Measurements from ENCODE around the gene ASIP. TPM values are rescaled to one million over a fixed set of nuclear protein-coding genes. Genes with fewer than 3 reads are reported as not detected.
A peak's percentile ranks its signal among the peaks of the same experiment; 100 is the strongest.
"Not testable (repeated sequence)": the region's sequence is repeated elsewhere in the genome, so short reads cannot be mapped to it uniquely, and the experiment has no call there.

Gene ASIP
- total and polyA plus RNA-seq, 2 donors (not counting 1 experiment from before 2014, with no cell fraction given), result not detected

GRCh38 chr20:34249291-34249690, 8.1 kb downstream of the ASIP start:
- Histone ChIP-seq H3K9ac (ENCODE audit: insufficient read depth, low read length) (no peak overlapping the region), H3K36me3 (ENCODE audit: control insufficient read depth, insufficient read depth, low read length) (no peaks in the 10 kb centered on the region), H3K4me3 (replicated peaks in 1 of 4; ENCODE audit: control extremely low read depth in 1 of 4, insufficient read depth in 1 of 4, low read depth in 3 of 4, low read length in 4 of 4) (no peak overlapping the region), H3K27me3 (ENCODE audit: control insufficient read depth, insufficient read depth, low read length) (no peaks in the 10 kb centered on the region), H2AFZ (ENCODE audit: low read length) (no peak overlapping the region), H3K4me2 (ENCODE audit: extremely low read depth, insufficient read depth, low read length) (no peak overlapping the region), H4K20me1 (ENCODE audit: control insufficient read depth, extremely low read depth, insufficient read depth, low read length) (no peaks in the 10 kb centered on the region), H3K27ac (ENCODE audit: insufficient read depth, low read length) (no peak overlapping the region), H3K9me3 (ENCODE audit: control insufficient read depth, insufficient read depth, low read depth, low read length) (no peaks in the 10 kb centered on the region), H3K79me2 (ENCODE audit: control insufficient read depth, insufficient read depth, low read length) (no peaks in the 10 kb centered on the region), H3K4me1 (ENCODE audit: control insufficient read depth, extremely low read depth, insufficient read depth, low read length) (no peaks in the 10 kb centered on the region)
- DNase-seq (ENCODE audit: low read depth in 2 of 2), result peak; percentile 47 to 75
- no peak for TF ChIP-seq EZH2 (IDR thresholded peaks at IDR 0.05; ENCODE audit: low read length, missing control alignments)
- TF ChIP-seq, protein P1, sequence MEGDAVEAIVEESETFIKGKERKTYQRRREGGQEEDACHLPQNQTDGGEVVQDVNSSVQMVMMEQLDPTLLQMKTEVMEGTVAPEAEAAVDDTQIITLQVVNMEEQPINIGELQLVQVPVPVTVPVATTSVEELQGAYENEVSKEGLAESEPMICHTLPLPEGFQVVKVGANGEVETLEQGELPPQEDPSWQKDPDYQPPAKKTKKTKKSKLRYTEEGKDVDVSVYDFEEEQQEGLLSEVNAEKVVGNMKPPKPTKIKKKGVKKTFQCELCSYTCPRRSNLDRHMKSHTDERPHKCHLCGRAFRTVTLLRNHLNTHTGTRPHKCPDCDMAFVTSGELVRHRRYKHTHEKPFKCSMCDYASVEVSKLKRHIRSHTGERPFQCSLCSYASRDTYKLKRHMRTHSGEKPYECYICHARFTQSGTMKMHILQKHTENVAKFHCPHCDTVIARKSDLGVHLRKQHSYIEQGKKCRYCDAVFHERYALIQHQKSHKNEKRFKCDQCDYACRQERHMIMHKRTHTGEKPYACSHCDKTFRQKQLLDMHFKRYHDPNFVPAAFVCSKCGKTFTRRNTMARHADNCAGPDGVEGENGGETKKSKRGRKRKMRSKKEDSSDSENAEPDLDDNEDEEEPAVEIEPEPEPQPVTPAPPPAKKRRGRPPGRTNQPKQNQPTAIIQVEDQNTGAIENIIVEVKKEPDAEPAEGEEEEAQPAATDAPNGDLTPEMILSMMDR (conservative IDR thresholded peaks at IDR 0.05 in 1 of 2, IDR thresholded peaks at IDR 0.05 in 1 of 2; ENCODE audit: low read depth in 1 of 2, low read length in 2 of 2), result no peak

GRCh38 chr20:34250005-34250404, 8.8 kb downstream of the ASIP start:
- no peaks in the 10 kb centered on the region for H3K4me1 ChIP-seq (ENCODE audit: control insufficient read depth, extremely low read depth, insufficient read depth, low read length)
- H3K9me3 ChIP-seq (ENCODE audit: control insufficient read depth, insufficient read depth, low read depth, low read length), result no peaks in the 10 kb centered on the region
- H3K4me3 ChIP-seq (replicated peaks in 1 of 4; ENCODE audit: control extremely low read depth in 1 of 4, insufficient read depth in 1 of 4, low read depth in 3 of 4, low read length in 4 of 4), result no peak overlapping the region
- no peak for DNase-seq (ENCODE audit: low read depth in 2 of 2)
- no peak overlapping the region for H3K9ac ChIP-seq (ENCODE audit: insufficient read depth, low read length)
- no peak overlapping the region for H3K4me2 ChIP-seq (ENCODE audit: extremely low read depth, insufficient read depth, low read length)
- TF ChIP-seq, protein P1 (conservative IDR thresholded peaks at IDR 0.05 in 1 of 2, IDR thresholded peaks at IDR 0.05 in 1 of 2; ENCODE audit: low read depth in 1 of 2, low read length in 2 of 2), result no peak
- no peak for TF ChIP-seq EZH2 (IDR thresholded peaks at IDR 0.05; ENCODE audit: low read length, missing control alignments)
- H4K20me1 ChIP-seq (ENCODE audit: control insufficient read depth, extremely low read depth, insufficient read depth, low read length), result no peaks in the 10 kb centered on the region
- no peaks in the 10 kb centered on the region for H3K27me3 ChIP-seq (ENCODE audit: control insufficient read depth, insufficient read depth, low read length)
- H2AFZ ChIP-seq (ENCODE audit: low read length), result no peak overlapping the region
- no peaks in the 10 kb centered on the region for H3K36me3 ChIP-seq (ENCODE audit: control insufficient read depth, insufficient read depth, low read length)
- H3K27ac ChIP-seq (ENCODE audit: insufficient read depth, low read length), result no peak overlapping the region
- no peaks in the 10 kb centered on the region for H3K79me2 ChIP-seq (ENCODE audit: control insufficient read depth, insufficient read depth, low read length)

DNA sequence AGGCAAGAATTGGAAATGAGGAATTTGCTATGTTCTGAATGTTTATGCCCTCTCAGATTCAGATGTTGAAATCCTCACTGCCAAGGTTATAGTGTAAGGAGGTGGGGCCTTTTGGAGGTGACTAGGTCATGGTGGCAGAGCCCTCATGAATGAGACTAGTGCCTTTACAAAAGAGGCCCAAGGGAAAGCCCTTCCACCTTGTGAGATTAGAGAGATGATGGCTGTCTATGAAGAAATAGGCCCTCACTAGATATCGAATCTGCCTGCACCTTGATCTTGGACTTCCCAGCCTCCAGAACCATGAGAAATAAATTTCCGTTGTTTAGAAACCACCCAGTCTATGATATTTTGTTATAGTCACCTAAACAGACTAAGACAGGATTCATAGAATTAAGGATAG, 10.4 kb downstream of the ASIP start:
- H3K27ac ChIP-seq (ENCODE audit: insufficient read depth, low read length), result no peak overlapping the region
- H3K9me3 ChIP-seq (ENCODE audit: control insufficient read depth, insufficient read depth, low read depth, low read length), result no peaks in the 10 kb centered on the region
- H3K4me1 ChIP-seq (ENCODE audit: control insufficient read depth, extremely low read depth, insufficient read depth, low read length), result no peaks in the 10 kb centered on the region
- no peaks in the 10 kb centered on the region for H4K20me1 ChIP-seq (ENCODE audit: control insufficient read depth, extremely low read depth, insufficient read depth, low read length)
- no peak overlapping the region for H3K4me3 ChIP-seq (replicated peaks in 1 of 4; ENCODE audit: control extremely low read depth in 1 of 4, insufficient read depth in 1 of 4, low read depth in 3 of 4, low read length in 4 of 4)
- no peaks in the 10 kb centered on the region for H3K27me3 ChIP-seq (ENCODE audit: control insufficient read depth, insufficient read depth, low read length)
- no peak overlapping the region for H3K4me2 ChIP-seq (ENCODE audit: extremely low read depth, insufficient read depth, low read length)
- DNase-seq (ENCODE audit: low read depth in 2 of 2), result no peak
- no peak overlapping the region for H2AFZ ChIP-seq (ENCODE audit: low read length)
- no peaks in the 10 kb centered on the region for H3K79me2 ChIP-seq (ENCODE audit: control insufficient read depth, insufficient read depth, low read length)
- TF ChIP-seq EZH2 (IDR thresholded peaks at IDR 0.05; ENCODE audit: low read length, missing control alignments), result no peak
- TF ChIP-seq, protein P1 (conservative IDR thresholded peaks at IDR 0.05 in 1 of 2, IDR thresholded peaks at IDR 0.05 in 1 of 2; ENCODE audit: low read depth in 1 of 2, low read length in 2 of 2), result no peak
- H3K36me3 ChIP-seq (ENCODE audit: control insufficient read depth, insufficient read depth, low read length), result no peaks in the 10 kb centered on the region
- H3K9ac ChIP-seq (ENCODE audit: insufficient read depth, low read length), result no peak overlapping the region

DNA sequence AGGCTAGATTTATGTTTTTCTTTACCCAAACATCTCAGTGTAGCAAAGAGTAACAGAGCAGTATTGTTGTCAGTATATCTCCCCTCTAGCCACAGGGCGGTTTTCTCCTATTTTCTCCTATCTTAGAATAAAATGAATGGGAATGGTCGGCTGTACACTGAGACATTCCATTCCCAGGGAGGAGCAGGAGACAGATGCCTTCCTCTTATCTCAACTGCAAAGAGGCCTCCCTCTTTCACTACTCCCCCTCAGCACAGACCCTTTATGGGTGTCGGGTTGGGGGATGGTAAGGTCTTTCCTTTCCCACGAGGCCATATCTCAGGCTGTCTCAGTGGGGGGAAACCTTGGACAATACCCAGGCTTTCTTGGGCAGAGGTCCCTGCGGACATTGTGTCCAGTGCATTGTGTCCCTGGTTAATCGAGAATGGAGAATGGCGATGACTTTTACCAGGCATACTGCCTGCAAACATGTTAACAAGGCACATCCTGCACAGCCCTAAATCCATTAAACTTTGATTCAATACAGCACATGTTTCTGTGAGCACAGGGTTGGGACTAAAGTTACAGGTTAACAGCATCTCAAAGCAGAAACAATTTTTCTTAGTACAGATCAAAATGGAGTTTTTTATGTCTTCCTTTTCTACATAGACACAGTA, 11.3 kb downstream of the ASIP start:
- not testable (repeated sequence) for H3K27me3 ChIP-seq (ENCODE audit: control insufficient read depth, insufficient read depth, low read length); H2AFZ ChIP-seq (ENCODE audit: low read length); H3K4me1 ChIP-seq (ENCODE audit: control insufficient read depth, extremely low read depth, insufficient read depth, low read length); H3K36me3 ChIP-seq (ENCODE audit: control insufficient read depth, insufficient read depth, low read length); H3K27ac ChIP-seq (ENCODE audit: insufficient read depth, low read length); DNase-seq (ENCODE audit: low read depth in 2 of 2); H3K79me2 ChIP-seq (ENCODE audit: control insufficient read depth, insufficient read depth, low read length); H3K9ac ChIP-seq (ENCODE audit: insufficient read depth, low read length); H4K20me1 ChIP-seq (ENCODE audit: control insufficient read depth, extremely low read depth, insufficient read depth, low read length); H3K9me3 ChIP-seq (ENCODE audit: control insufficient read depth, insufficient read depth, low read depth, low read length); H3K4me2 ChIP-seq (ENCODE audit: extremely low read depth, insufficient read depth, low read length); H3K4me3 ChIP-seq (replicated peaks in 1 of 4; ENCODE audit: control extremely low read depth in 1 of 4, insufficient read depth in 1 of 4, low read depth in 3 of 4, low read length in 4 of 4)
